ENCODE data around the gene LRRC25. TPM values are rescaled to one million over a fixed set of nuclear protein-coding genes. Genes with fewer than 3 reads are reported as not detected.

Gene LRRC25
- total RNA-seq, 2 experiments from 2014 or later, result not detected

GRCh38 chr19:18428787-18429674 lies 31.6 kb upstream of the LRRC25 start:
- Mint-ChIP-seq H3K4me3 (no peak overlapping the region), H3K36me3 (ENCODE audit: low read depth) (peaks cover 4% of the 10 kb centered on the region), H3K27ac (no peak overlapping the region), H3K4me1 (peaks cover 34% of the 10 kb centered on the region), H3K9me3 (ENCODE audit: low read depth) (no peaks in the 10 kb centered on the region), H3K27me3 (no peaks in the 10 kb centered on the region)
- ATAC-seq (peak; percentile 85), DNase-seq (peak; percentile 88)
- POLR2A ChIA-PET, result interaction anchor here (1.1 to 1.9 kb wide), 2 partner anchors 11 to 147 kb away, joined by 3 to 8 read pairs; partner anchors contain the start of genes JUND and SSBP4
- intact Hi-C loops (cut with DNase I, micrococcal nuclease), result no loop called here
- CTCF ChIA-PET, result interaction anchor here (0.5 to 0.7 kb wide), 3 partner anchors 10 to 17 kb away, joined by 3 to 4 read pairs (median 3); partner anchors contain the start of gene SSBP4

- Mint-ChIP-seq H3K27me3 (no peaks in the 10 kb centered on the region), H3K27ac (no peak overlapping the region), H3K4me1 (peaks cover 41% of the 10 kb centered on the region), H3K4me3 (no peak overlapping the region), H3K9me3 (ENCODE audit: low read depth) (no peaks in the 10 kb centered on the region), H3K36me3 (ENCODE audit: low read depth) (peaks cover 4% of the 10 kb centered on the region)
- intact Hi-C loops (cut with DNase I, micrococcal nuclease), result no loop called here
- ChIA-PET POLR2A (interaction anchor here (1.1 to 1.9 kb wide), 2 partner anchors 10 to 147 kb away, joined by 3 to 8 read pairs; partner anchors contain the start of genes JUND and SSBP4), CTCF (interaction anchor here (0.5 to 0.7 kb wide), 2 partner anchors 9 to 16 kb away, joined by 3 to 4 read pairs; partner anchors contain the start of gene SSBP4)
- ATAC-seq (no peak), DNase-seq (no peak)
Measured at GRCh38 chr19:18428173-18428786, 30.9 kb upstream of the LRRC25 start.

- ATAC-seq (no peak), DNase-seq (no peak)
- H3K4me3 Mint-ChIP-seq, result no peak overlapping the region
- ChIA-PET POLR2A (interaction anchor here (1.9 kb wide), 1 partner anchor 10 kb away, joined by 8 read pairs; the partner anchor contains the start of gene SSBP4), CTCF (no interaction called here)
- no peaks in the 10 kb centered on the region for H3K27me3 Mint-ChIP-seq
- peaks cover 45% of the 10 kb centered on the region for H3K4me1 Mint-ChIP-seq
- no peaks in the 10 kb centered on the region for H3K9me3 Mint-ChIP-seq (ENCODE audit: low read depth)
- H3K36me3 Mint-ChIP-seq (ENCODE audit: low read depth), result peaks cover 3% of the 10 kb centered on the region
- intact Hi-C loops (cut with DNase I, micrococcal nuclease), result no loop called here
- H3K27ac Mint-ChIP-seq, result no peak overlapping the region
Measured at GRCh38 chr19:18427743-18428113, 30.3 kb upstream of the LRRC25 start.

- H3K4me1 Mint-ChIP-seq, result peaks cover 47% of the 10 kb centered on the region
- DNase-seq (no peak), ATAC-seq (no peak)
- no peak overlapping the region for H3K4me3 Mint-ChIP-seq
- H3K27me3 Mint-ChIP-seq, result no peaks in the 10 kb centered on the region
- CTCF ChIA-PET, result no interaction called here
- POLR2A ChIA-PET, result interaction anchor here (1.9 kb wide), 1 partner anchor 9 kb away, joined by 8 read pairs; the partner anchor contains the start of gene SSBP4
- intact Hi-C loops (cut with DNase I, micrococcal nuclease), result no loop called here
- H3K27ac Mint-ChIP-seq, result no peak overlapping the region
- peaks cover 1% of the 10 kb centered on the region for H3K36me3 Mint-ChIP-seq (ENCODE audit: low read depth)
- no peaks in the 10 kb centered on the region for H3K9me3 Mint-ChIP-seq (ENCODE audit: low read depth)
Measured at GRCh38 chr19:18427080-18427742, 29.8 kb upstream of the LRRC25 start.

- DNase-seq (no peak), ATAC-seq (no peak)
- ChIA-PET CTCF (interaction anchor here (0.8 kb wide), 1 partner anchor 9 kb away, joined by 3 read pairs; no protein-coding TSS in a partner anchor), POLR2A (no interaction called here)
- no peaks in the 10 kb centered on the region for H3K27me3 Mint-ChIP-seq
- peaks cover 54% of the 10 kb centered on the region for H3K4me1 Mint-ChIP-seq
- H3K36me3 Mint-ChIP-seq (ENCODE audit: low read depth), result peaks cover 1% of the 10 kb centered on the region
- intact Hi-C loops (cut with DNase I, micrococcal nuclease), result no loop called here
- no peak overlapping the region for H3K27ac Mint-ChIP-seq
- H3K4me3 Mint-ChIP-seq, result no peak overlapping the region
- H3K9me3 Mint-ChIP-seq (ENCODE audit: low read depth), result no peaks in the 10 kb centered on the region
Measured at GRCh38 chr19:18426416-18426767, 29.0 kb upstream of the LRRC25 start.

- Mint-ChIP-seq H3K36me3 (ENCODE audit: low read depth) (peaks cover 1% of the 10 kb centered on the region), H3K27ac (peak overlapping the region; percentile 1), H3K4me3 (no peak overlapping the region), H3K27me3 (no peaks in the 10 kb centered on the region), H3K9me3 (ENCODE audit: low read depth) (no peaks in the 10 kb centered on the region), H3K4me1 (peaks cover 60% of the 10 kb centered on the region)
- intact Hi-C loops (cut with DNase I, micrococcal nuclease), result no loop called here
- no peak for ATAC-seq
- ChIA-PET CTCF (interaction anchor here (0.6 to 0.8 kb wide), 4 partner anchors 9 to 252 kb away, joined by 3 read pairs; no protein-coding TSS in a partner anchor), POLR2A (interaction anchor here (0.6 kb wide), 1 partner anchor 16 kb away, joined by 9 read pairs; no protein-coding TSS in a partner anchor)
- no peak for DNase-seq
Measured at GRCh38 chr19:18425515-18426415, 28.3 kb upstream of the LRRC25 start.

GRCh38 chr19:18424890-18425514 lies 27.6 kb upstream of the LRRC25 start:
- Mint-ChIP-seq H3K36me3 (ENCODE audit: low read depth) (peaks cover 2% of the 10 kb centered on the region), H3K9me3 (ENCODE audit: low read depth) (no peaks in the 10 kb centered on the region), H3K27ac (no peak overlapping the region), H3K27me3 (no peaks in the 10 kb centered on the region), H3K4me1 (peaks cover 61% of the 10 kb centered on the region), H3K4me3 (no peak overlapping the region)
- no peak for DNase-seq
- no peak for ATAC-seq
- CTCF ChIA-PET, result interaction anchor here (0.6 kb wide), 3 partner anchors 27 to 252 kb away, joined by 3 read pairs; no protein-coding TSS in a partner anchor
- POLR2A ChIA-PET, result no interaction called here
- intact Hi-C loops (cut with DNase I, micrococcal nuclease), result loop anchor here in 1 of 2 experiments (5.0 kb wide), 1 partner anchor 38 kb away; the partner anchor contains the start of gene GDF15

GRCh38 chr19:18424122-18424889 lies 26.9 kb upstream of the LRRC25 start:
- DNase-seq (no peak), ATAC-seq (no peak)
- ChIA-PET CTCF (interaction anchor here (0.5 to 0.8 kb wide), 3 partner anchors 12 to 1067 kb away, joined by 3 read pairs; no protein-coding TSS in a partner anchor), POLR2A (interaction anchor here (0.5 kb wide), 1 partner anchor 448 kb away, joined by 6 read pairs; no protein-coding TSS in a partner anchor)
- peaks cover 2% of the 10 kb centered on the region for H3K36me3 Mint-ChIP-seq (ENCODE audit: low read depth)
- peaks cover 54% of the 10 kb centered on the region for H3K4me1 Mint-ChIP-seq
- no peak overlapping the region for H3K27ac Mint-ChIP-seq
- intact Hi-C loops (cut with DNase I, micrococcal nuclease), result loop anchor here in 1 of 2 experiments (5.0 kb wide), 1 partner anchor 37 kb away; the partner anchor contains the start of gene GDF15
- H3K4me3 Mint-ChIP-seq, result no peak overlapping the region
- H3K27me3 Mint-ChIP-seq, result no peaks in the 10 kb centered on the region
- no peaks in the 10 kb centered on the region for H3K9me3 Mint-ChIP-seq (ENCODE audit: low read depth)

- peak overlapping the region; percentile 85 for H3K27ac Mint-ChIP-seq
- peak overlapping the region; percentile 90 for H3K4me3 Mint-ChIP-seq
- peaks cover 3% of the 10 kb centered on the region for H3K27me3 Mint-ChIP-seq
- DNase-seq (no peak), ATAC-seq (no peak)
- intact Hi-C loops (cut with DNase I, micrococcal nuclease), result loop anchor here in 1 of 2 experiments (5.0 kb wide), 1 partner anchor 36 kb away; the partner anchor contains the start of gene GDF15
- peaks cover 2% of the 10 kb centered on the region for H3K36me3 Mint-ChIP-seq (ENCODE audit: low read depth)
- H3K4me1 Mint-ChIP-seq, result peaks cover 57% of the 10 kb centered on the region
- H3K9me3 Mint-ChIP-seq (ENCODE audit: low read depth), result no peaks in the 10 kb centered on the region
- ChIA-PET POLR2A (interaction anchor here (0.5 to 0.7 kb wide), 2 partner anchors 144 to 448 kb away, joined by 6 read pairs; no protein-coding TSS in a partner anchor), CTCF (interaction anchor here (0.8 to 1.0 kb wide), 2 partner anchors 14 to 35 kb away, joined by 3 read pairs; no protein-coding TSS in a partner anchor)
Measured at GRCh38 chr19:18423258-18424020, 26.0 kb upstream of the LRRC25 start.
